ENCODE data around the gene SYNJ1. TPM values are rescaled to one million over a fixed set of nuclear protein-coding genes. Genes with fewer than 3 reads are reported as not detected.

Gene SYNJ1
- total and polyA plus RNA-seq, 7 donors = 5.9 to 14.8 (median 10.8) TPM

GRCh38 chr21:32597205-32597604 lies 130.6 kb downstream of the SYNJ1 start:
- 54 to 79% (median 62%) methylated on average over 6 of the region's 6 CpGs for WGBS, 3 donors
- intact Hi-C loops (cut with DNase I) = no loop called here
- Histone ChIP-seq H3K4me3 (no peak overlapping the region), H3K9me3 (no peaks in the 10 kb centered on the region), H3K4me1 (no peaks in the 10 kb centered on the region), H3K27ac (no peak overlapping the region), H3K27me3 (ENCODE audit: insufficient read depth in 3 of 3, low read length in 2 of 3) (no peaks in the 10 kb centered on the region), H3K36me3 (ENCODE audit: insufficient read depth in 1 of 2, low read depth in 1 of 2) (peaks cover 0 to 31% of the 10 kb centered on the region in 2 donors)
- no peak for TF ChIP-seq CTCF (IDR thresholded peaks at IDR 0.05)
- ATAC-seq = peak in 1 of 4 donors; percentile 32
- no peak for DNase-seq

- intact Hi-C loops (cut with DNase I) = no loop called here
- no peak for ATAC-seq
- DNase-seq = no peak
- 83 to 93% (median 90%) methylated on average over 11 of the region's 11 CpGs for WGBS, 3 donors
- H3K9me3 ChIP-seq = no peaks in the 10 kb centered on the region
- no peak overlapping the region for H3K4me3 ChIP-seq
- H3K36me3 ChIP-seq (ENCODE audit: insufficient read depth in 1 of 2, low read depth in 1 of 2) = peaks cover 0 to 22% of the 10 kb centered on the region in 2 donors
- H3K27ac ChIP-seq = no peak overlapping the region
- no peak for TF ChIP-seq CTCF (IDR thresholded peaks at IDR 0.05)
- H3K4me1 ChIP-seq = no peaks in the 10 kb centered on the region
- H3K27me3 ChIP-seq (ENCODE audit: insufficient read depth in 3 of 3, low read length in 2 of 3) = no peaks in the 10 kb centered on the region
Observed at GRCh38 chr21:32595431-32595830, 132.4 kb downstream of the SYNJ1 start.

- intact Hi-C loops (cut with DNase I) = no loop called here
- no peaks in the 10 kb centered on the region for H3K27me3 ChIP-seq (ENCODE audit: insufficient read depth in 3 of 3, low read length in 2 of 3)
- ATAC-seq (no peak), DNase-seq (no peak)
- H3K4me1 ChIP-seq = no peaks in the 10 kb centered on the region
- H3K4me3 ChIP-seq = no peak overlapping the region
- H3K9me3 ChIP-seq = no peaks in the 10 kb centered on the region
- TF ChIP-seq CTCF (IDR thresholded peaks at IDR 0.05) = no peak
- 73 to 75% (median 74%) methylated on average over 8 of the region's 8 CpGs for WGBS, 3 donors
- H3K27ac ChIP-seq = no peak overlapping the region
- H3K36me3 ChIP-seq (ENCODE audit: insufficient read depth in 1 of 2, low read depth in 1 of 2) = peaks cover 0 to 10% of the 10 kb centered on the region in 2 donors
Observed at GRCh38 chr21:32593690-32594089, 134.1 kb downstream of the SYNJ1 start.

GRCh38 chr21:32592929-32593502 lies 134.8 kb downstream of the SYNJ1 start:
- Histone ChIP-seq H3K4me3 (no peak overlapping the region), H3K4me1 (no peaks in the 10 kb centered on the region), H3K36me3 (ENCODE audit: insufficient read depth in 1 of 2, low read depth in 1 of 2) (peaks cover 0 to 8% of the 10 kb centered on the region in 2 donors), H3K27me3 (ENCODE audit: insufficient read depth in 3 of 3, low read length in 2 of 3) (no peaks in the 10 kb centered on the region), H3K27ac (no peak overlapping the region), H3K9me3 (no peaks in the 10 kb centered on the region)
- no peak for TF ChIP-seq CTCF (IDR thresholded peaks at IDR 0.05)
- intact Hi-C loops (cut with DNase I) = no loop called here
- DNase-seq = no peak
- ATAC-seq = no peak
- WGBS, 3 donors = 42 to 55% (median 46%) methylated on average over 10 of the region's 10 CpGs

GRCh38 chr21:32590130-32590529 lies 137.7 kb downstream of the SYNJ1 start:
- WGBS, 3 donors = 69 to 79% (median 77%) methylated on average over 4 of the region's 4 CpGs
- Histone ChIP-seq H3K4me1 (no peaks in the 10 kb centered on the region), H3K27ac (no peak overlapping the region), H3K4me3 (no peak overlapping the region), H3K9me3 (no peaks in the 10 kb centered on the region), H3K36me3 (ENCODE audit: insufficient read depth in 1 of 2, low read depth in 1 of 2) (peaks cover 0 to 4% of the 10 kb centered on the region in 2 donors), H3K27me3 (ENCODE audit: insufficient read depth in 3 of 3, low read length in 2 of 3) (no peaks in the 10 kb centered on the region)
- DNase-seq = no peak
- ATAC-seq = no peak
- intact Hi-C loops (cut with DNase I) = no loop called here
- TF ChIP-seq CTCF (IDR thresholded peaks at IDR 0.05) = no peak

Measured in psoas muscle (tissue), 8 donors.